Progenitor cell of endocrine pancreas (in vitro differentiated cells): Measurements from ENCODE around the gene HSD17B10. TPM values are rescaled to one million over a fixed set of nuclear protein-coding genes. Genes with fewer than 3 reads are reported as not detected.

Experiments
- DNase-seq: peaks from one replicate; pipeline ENCODE4 v3.0.0; 2021; ENCODE audit warnings: low spot score; ENCODE audit not compliant: unreplicated experiment
- H3K27ac Mint-ChIP-seq: 2 replicates; pipeline ENCODE4 v1.8.0; 2021; ENCODE audit warnings: mild to moderate bottlenecking, moderate library complexity, mixed read lengths
- H3K27me3 Mint-ChIP-seq: 2 replicates; pipeline ENCODE4 v1.8.0; 2021; ENCODE audit warnings: mixed read lengths
- H3K36me3 Mint-ChIP-seq: 2 replicates; pipeline ENCODE4 v1.8.0; 2022; ENCODE audit warnings: mixed read lengths; ENCODE audit not compliant: insufficient read depth
- H3K4me1 Mint-ChIP-seq: 2 replicates; pipeline ENCODE4 v1.8.0; 2021; ENCODE audit warnings: low read depth, mixed read lengths
- H3K4me3 Mint-ChIP-seq: 2 replicates; pipeline ENCODE4 v1.8.0; 2021; ENCODE audit warnings: low read depth, mild to moderate bottlenecking, moderate library complexity, mixed read lengths
- H3K9me3 Mint-ChIP-seq: 2 replicates; pipeline ENCODE4 v1.8.0; 2021; ENCODE audit warnings: low read depth, mixed read lengths
- CTCF ChIP-seq: fragments of 200-600 bp; sonication (generic); IDR thresholded peaks from one replicate; pipeline ENCODE4 v1.5.0; 2021; ENCODE audit warnings: antibody characterized with exemption, mild to moderate bottlenecking; ENCODE audit not compliant: unreplicated experiment
- total RNA-seq: library from RNA; stranded (reverse); gene quantifications from 2 replicates; pipeline ENCODE4 v1.2.1, GENCODE V29; 2021

The HSD17B10 gene
- total RNA-seq, 1 donor from 2014 or later: 92.3 TPM

- Mint-ChIP-seq H3K9me3 (peaks cover 19% of the 10 kb centered on the region), H3K4me3 (no peak overlapping the region), H3K27me3 (no peaks in the 10 kb centered on the region), H3K27ac (no peak overlapping the region), H3K4me1 (no peaks in the 10 kb centered on the region), H3K36me3 (peaks cover 2% of the 10 kb centered on the region)
- TF ChIP-seq CTCF: no peak
- DNase-seq: no peak
Observed at GRCh38 chrX:53452812-53453211, 18.6 kb upstream of the HSD17B10 start.

- H3K4me3 Mint-ChIP-seq: no peak overlapping the region
- no peak for TF ChIP-seq CTCF
- no peaks in the 10 kb centered on the region for H3K27me3 Mint-ChIP-seq
- peaks cover 2% of the 10 kb centered on the region for H3K4me1 Mint-ChIP-seq
- DNase-seq: no peak
- H3K9me3 Mint-ChIP-seq: peaks cover 15% of the 10 kb centered on the region
- peaks cover 2% of the 10 kb centered on the region for H3K36me3 Mint-ChIP-seq
- H3K27ac Mint-ChIP-seq: no peak overlapping the region
Observed at GRCh38 chrX:53449632-53450031, 15.5 kb upstream of the HSD17B10 start.

GRCh38 chrX:53447441-53447840 lies 13.3 kb upstream of the HSD17B10 start:
- peaks cover 2% of the 10 kb centered on the region for H3K4me1 Mint-ChIP-seq
- no peaks in the 10 kb centered on the region for H3K27me3 Mint-ChIP-seq
- H3K4me3 Mint-ChIP-seq: no peak overlapping the region
- TF ChIP-seq CTCF: no peak
- peaks cover 16% of the 10 kb centered on the region for H3K9me3 Mint-ChIP-seq
- H3K36me3 Mint-ChIP-seq: peaks cover 2% of the 10 kb centered on the region
- H3K27ac Mint-ChIP-seq: no peak overlapping the region
- no peak for DNase-seq

- H3K36me3 Mint-ChIP-seq: peaks cover 2% of the 10 kb centered on the region
- H3K4me3 Mint-ChIP-seq: no peak overlapping the region
- peak; percentile 56 for TF ChIP-seq CTCF
- H3K27ac Mint-ChIP-seq: no peak overlapping the region
- peaks cover 15% of the 10 kb centered on the region for H3K9me3 Mint-ChIP-seq
- no peak for DNase-seq
- H3K4me1 Mint-ChIP-seq: peaks cover 2% of the 10 kb centered on the region
- no peaks in the 10 kb centered on the region for H3K27me3 Mint-ChIP-seq
Observed at GRCh38 chrX:53445977-53446376, 11.8 kb upstream of the HSD17B10 start.

GRCh38 chrX:53442322-53442631 lies 8.1 kb upstream of the HSD17B10 start:
- Mint-ChIP-seq H3K9me3 (peaks cover 7% of the 10 kb centered on the region), H3K4me3 (peak overlapping the region; percentile 77)

More at GRCh38 chrX:53442322-53442631, 8.1 kb upstream of the HSD17B10 start:
- DNase-seq: no peak
- Mint-ChIP-seq H3K27ac (no peak overlapping the region), H3K36me3 (no peaks in the 10 kb centered on the region), H3K4me1 (peaks cover 2% of the 10 kb centered on the region), H3K27me3 (peaks cover 12% of the 10 kb centered on the region)
- TF ChIP-seq CTCF: no peak
